Activated CD4-positive, alpha-beta memory T cell treated with anti-CD3 and anti-CD28 coated beads for 36 hours (primary cell): ENCODE data around the gene GNAZ. TPM values are rescaled to one million over a fixed set of nuclear protein-coding genes. Genes with fewer than 3 reads are reported as not detected.

ENCODE experiments used
- CTCF ChIA-PET: fragments of 350-600 bp; sonication (Branson Sonifier 250); formaldehyde crosslinking; loops from one replicate; lab custom pipeline; 2021; ENCODE audit warnings: antibody characterized with exemption, inconsistent platforms; lab: Charles Lee
- POLR2A ChIA-PET: fragments of 350-600 bp; sonication (Branson Sonifier 250); formaldehyde crosslinking; loops from one replicate; lab custom pipeline; 2021; ENCODE audit warnings: antibody characterized with exemption; lab: Charles Lee
- DNase-seq: peaks from one replicate; pipeline ENCODE4 v3.0.0-alpha.2; 2020
- H3K27ac Mint-ChIP-seq: one replicate; pipeline ENCODE4 v1.8.0; 2021; ENCODE audit warnings: mixed read lengths
- H3K27me3 Mint-ChIP-seq: one replicate; pipeline ENCODE4 v1.8.0; 2021; ENCODE audit warnings: mixed read lengths
- H3K36me3 Mint-ChIP-seq: one replicate; pipeline ENCODE4 v1.8.0; 2021; ENCODE audit warnings: mixed read lengths
- H3K4me1 Mint-ChIP-seq: one replicate; pipeline ENCODE4 v1.8.0; 2021; ENCODE audit warnings: low read depth, mixed read lengths
- H3K4me3 Mint-ChIP-seq: one replicate; pipeline ENCODE4 v1.8.0; 2021; ENCODE audit warnings: mild to moderate bottlenecking, mixed read lengths
- H3K9me3 Mint-ChIP-seq: one replicate; pipeline ENCODE4 v1.8.0; 2021; ENCODE audit warnings: mixed read lengths
- intact Hi-C: fragments of 100-400 bp; cut with micrococcal nuclease; formaldehyde crosslinking; loops from one replicate; pipeline ENCODE4 v1.15.1; 2023
- total RNA-seq, 2 experiments: library from RNA; stranded (reverse); gene quantifications; one replicate each; pipeline ENCODE4 v1.2.3, GENCODE V29; 2021

The GNAZ gene
- total RNA-seq, 2 experiments from 2014 or later: 1.6 to 2.2 TPM

- CTCF ChIA-PET: no interaction called here
- Mint-ChIP-seq H3K9me3 (no peaks in the 10 kb centered on the region), H3K4me3 (no peak overlapping the region), H3K36me3 (no peaks in the 10 kb centered on the region), H3K4me1 (no peaks in the 10 kb centered on the region), H3K27ac (no peak overlapping the region), H3K27me3 (no peaks in the 10 kb centered on the region)
- no peak for DNase-seq
- intact Hi-C loops: no loop called here
- POLR2A ChIA-PET: no interaction called here
These were observed 27.3 kb downstream of the GNAZ start for GRCh38 chr22:23097412-23098229.

- Mint-ChIP-seq H3K4me3 (no peak overlapping the region), H3K9me3 (no peaks in the 10 kb centered on the region), H3K4me1 (no peaks in the 10 kb centered on the region), H3K27ac (no peak overlapping the region), H3K36me3 (no peaks in the 10 kb centered on the region), H3K27me3 (no peaks in the 10 kb centered on the region)
- DNase-seq: no peak
- intact Hi-C loops: no loop called here
- ChIA-PET POLR2A (no interaction called here), CTCF (no interaction called here)
These were observed 27.9 kb downstream of the GNAZ start for GRCh38 chr22:23098230-23098705.

GRCh38 chr22:23098718-23099530 is 28.6 kb downstream of the GNAZ start:
- no peaks in the 10 kb centered on the region for H3K9me3 Mint-ChIP-seq
- H3K4me3 Mint-ChIP-seq: no peak overlapping the region
- intact Hi-C loops: no loop called here
- no peaks in the 10 kb centered on the region for H3K27me3 Mint-ChIP-seq
- H3K4me1 Mint-ChIP-seq: no peaks in the 10 kb centered on the region
- H3K27ac Mint-ChIP-seq: no peak overlapping the region
- H3K36me3 Mint-ChIP-seq: no peaks in the 10 kb centered on the region
- no peak for DNase-seq
- ChIA-PET CTCF (interaction anchor here (0.7 kb wide), 1 partner anchor 142 kb away, joined by 4 read pairs; no protein-coding TSS in a partner anchor), POLR2A (no interaction called here)

GRCh38 chr22:23099531-23099804 is 29.1 kb downstream of the GNAZ start:
- Mint-ChIP-seq H3K4me3 (no peak overlapping the region), H3K9me3 (no peaks in the 10 kb centered on the region), H3K27me3 (no peaks in the 10 kb centered on the region), H3K27ac (no peak overlapping the region), H3K36me3 (no peaks in the 10 kb centered on the region), H3K4me1 (no peaks in the 10 kb centered on the region)
- POLR2A ChIA-PET: no interaction called here
- CTCF ChIA-PET: interaction anchor here (0.7 kb wide), 1 partner anchor 142 kb away, joined by 4 read pairs; no protein-coding TSS in a partner anchor
- intact Hi-C loops: no loop called here
- DNase-seq: no peak

- Mint-ChIP-seq H3K4me1 (no peaks in the 10 kb centered on the region), H3K4me3 (no peak overlapping the region), H3K27me3 (no peaks in the 10 kb centered on the region), H3K36me3 (no peaks in the 10 kb centered on the region), H3K9me3 (no peaks in the 10 kb centered on the region), H3K27ac (no peak overlapping the region)
- no peak for DNase-seq
- intact Hi-C loops: no loop called here
- CTCF ChIA-PET: interaction anchor here (1.2 kb wide), 1 partner anchor 330 kb away, joined by 3 read pairs; no protein-coding TSS in a partner anchor
- POLR2A ChIA-PET: no interaction called here
These were observed 29.9 kb downstream of the GNAZ start for GRCh38 chr22:23100124-23100801.

GRCh38 chr22:23101524-23101923 is 31.2 kb downstream of the GNAZ start:
- ChIA-PET POLR2A (no interaction called here), CTCF (interaction anchor here (1.0 to 1.2 kb wide), 2 partner anchors 180 to 331 kb away, joined by 3 read pairs; no protein-coding TSS in a partner anchor)
- no peak overlapping the region for H3K27ac Mint-ChIP-seq
- H3K9me3 Mint-ChIP-seq: no peaks in the 10 kb centered on the region
- no peak overlapping the region for H3K4me3 Mint-ChIP-seq
- DNase-seq: no peak
- no peaks in the 10 kb centered on the region for H3K27me3 Mint-ChIP-seq
- H3K4me1 Mint-ChIP-seq: no peaks in the 10 kb centered on the region
- H3K36me3 Mint-ChIP-seq: no peaks in the 10 kb centered on the region
- intact Hi-C loops: no loop called here

DNA sequence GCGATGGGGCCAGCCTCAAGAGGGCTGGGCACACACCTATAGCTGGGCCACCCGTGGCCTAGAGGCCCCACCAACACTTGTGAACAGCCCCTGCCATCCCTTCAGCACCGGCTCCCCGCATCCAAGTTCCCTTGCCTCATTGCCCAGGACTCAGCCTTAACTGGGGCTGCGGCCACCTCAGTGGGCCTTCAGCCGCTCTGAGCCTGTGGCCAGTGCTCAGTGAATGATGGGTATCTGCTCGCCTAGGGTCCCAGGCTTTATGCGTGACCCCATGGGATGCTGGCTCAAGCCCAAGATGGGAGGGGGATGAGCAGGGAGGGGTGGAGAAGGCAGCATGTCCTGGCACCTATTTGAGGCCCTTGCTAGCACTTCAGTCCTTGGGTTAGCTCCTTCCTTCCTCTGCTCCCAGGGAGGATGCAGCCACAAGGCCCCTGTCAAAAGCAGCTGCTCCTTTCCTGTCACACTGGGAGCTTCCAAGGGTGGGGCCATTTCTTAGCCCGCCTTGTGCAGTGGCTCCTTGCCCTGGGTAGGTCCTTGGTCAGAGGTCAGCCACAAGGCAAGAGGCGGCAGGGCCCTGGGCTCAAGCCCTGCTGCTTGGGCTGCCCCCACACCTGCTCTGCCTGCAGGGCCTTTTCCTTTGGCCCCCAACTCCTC is 31.8 kb downstream of the GNAZ start:
- no peak for DNase-seq
- ChIA-PET CTCF (interaction anchor here (1.0 kb wide), 1 partner anchor 180 kb away, joined by 3 read pairs; no protein-coding TSS in a partner anchor), POLR2A (no interaction called here)
- intact Hi-C loops: no loop called here
- H3K4me1 Mint-ChIP-seq: no peaks in the 10 kb centered on the region
- H3K27ac Mint-ChIP-seq: no peak overlapping the region
- H3K4me3 Mint-ChIP-seq: no peak overlapping the region
- no peaks in the 10 kb centered on the region for H3K36me3 Mint-ChIP-seq
- no peaks in the 10 kb centered on the region for H3K27me3 Mint-ChIP-seq
- no peaks in the 10 kb centered on the region for H3K9me3 Mint-ChIP-seq

GRCh38 chr22:23102776-23103175 is 32.5 kb downstream of the GNAZ start:
- CTCF ChIA-PET: no interaction called here
- Mint-ChIP-seq H3K9me3 (no peaks in the 10 kb centered on the region), H3K4me1 (no peaks in the 10 kb centered on the region), H3K27me3 (no peaks in the 10 kb centered on the region), H3K4me3 (no peak overlapping the region), H3K27ac (no peak overlapping the region), H3K36me3 (no peaks in the 10 kb centered on the region)
- no peak for DNase-seq
- POLR2A ChIA-PET: no interaction called here
- intact Hi-C loops: no loop called here

DNA sequence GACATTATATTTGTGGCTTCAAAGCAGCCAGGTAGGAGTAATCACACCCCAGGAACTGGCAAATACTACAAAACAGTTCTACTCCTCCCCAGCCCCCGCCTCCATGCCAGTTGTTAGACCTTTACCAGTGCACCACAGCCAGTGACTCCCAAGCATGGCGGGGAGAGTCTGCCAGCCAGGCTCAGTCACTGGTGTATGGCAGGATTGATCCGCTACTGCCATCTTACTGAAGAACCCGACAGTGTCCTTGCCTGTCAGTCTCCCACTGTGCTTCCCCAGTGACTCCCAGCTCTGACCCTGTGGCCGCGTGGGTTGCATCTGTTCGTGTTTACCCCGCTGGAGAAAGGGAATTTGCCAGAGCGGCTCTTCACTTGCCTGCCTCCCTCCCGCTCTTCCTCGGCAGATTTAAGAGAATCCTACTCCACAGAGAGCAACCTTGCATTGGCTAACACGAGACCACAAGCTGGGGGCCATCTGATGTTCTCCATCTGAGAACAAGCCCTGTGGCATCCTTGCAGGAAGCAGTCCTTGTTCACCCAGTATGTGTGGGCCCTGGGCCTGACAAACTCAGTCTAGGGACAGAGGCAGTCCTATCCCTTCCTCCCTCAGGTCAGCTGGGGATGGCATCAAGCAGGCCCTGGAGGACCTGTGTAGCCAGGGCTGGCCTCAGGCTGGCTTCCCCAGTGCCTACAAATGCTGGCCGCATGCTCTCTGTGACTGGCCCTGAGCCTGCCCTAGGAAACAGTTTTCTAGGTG is 33.1 kb downstream of the GNAZ start:
- ChIA-PET POLR2A (interaction anchor here (1.1 kb wide), 1 partner anchor 8 kb away, joined by 3 read pairs; no protein-coding TSS in a partner anchor), CTCF (no interaction called here)
- intact Hi-C loops: no loop called here
- Mint-ChIP-seq H3K36me3 (no peaks in the 10 kb centered on the region), H3K9me3 (no peaks in the 10 kb centered on the region), H3K27me3 (no peaks in the 10 kb centered on the region), H3K4me3 (no peak overlapping the region), H3K4me1 (no peaks in the 10 kb centered on the region), H3K27ac (no peak overlapping the region)
- no peak for DNase-seq

DNA sequence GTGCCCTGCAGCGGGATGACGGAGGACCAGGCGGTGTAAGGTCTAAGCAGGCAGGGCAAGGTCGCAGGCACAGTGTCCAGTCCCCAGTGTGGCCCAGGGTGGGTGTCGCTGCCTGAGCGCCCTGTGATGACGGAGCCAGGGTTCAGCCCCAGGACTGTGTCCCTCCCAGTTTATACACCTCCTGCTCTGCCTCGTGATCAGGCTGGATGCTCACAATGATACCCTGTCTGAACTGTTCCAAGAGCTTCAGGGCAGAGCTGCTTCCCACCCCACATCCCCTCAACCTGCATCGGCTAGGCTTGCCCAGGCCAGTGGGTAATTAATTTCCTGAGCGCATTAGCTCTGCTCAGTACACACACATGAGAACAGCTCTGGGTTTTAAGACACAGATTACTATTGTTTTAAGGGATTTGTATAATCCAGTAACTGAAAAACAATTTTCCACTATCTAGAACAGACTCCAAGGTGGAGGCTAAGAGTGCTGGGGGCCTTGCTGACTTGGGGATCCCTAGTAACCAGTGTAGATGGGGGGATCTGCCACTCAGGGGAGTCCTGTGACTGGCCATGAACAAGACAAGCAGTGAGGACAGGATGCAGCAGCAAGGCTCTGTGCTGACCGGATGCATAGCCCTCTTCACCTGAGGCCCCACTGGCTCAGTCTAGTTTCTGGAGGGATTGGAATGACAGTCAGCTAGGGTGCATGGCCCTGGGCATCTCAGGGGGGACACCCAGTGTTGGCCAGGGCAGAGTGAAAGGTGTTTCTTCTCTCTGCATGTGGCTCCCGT is 34.1 kb downstream of the GNAZ start:
- H3K27ac Mint-ChIP-seq: no peak overlapping the region
- intact Hi-C loops: no loop called here

More for the DNA sequence above, 34.1 kb downstream of the GNAZ start:
- Mint-ChIP-seq H3K4me3 (no peak overlapping the region), H3K9me3 (no peaks in the 10 kb centered on the region), H3K36me3 (no peaks in the 10 kb centered on the region), H3K27me3 (no peaks in the 10 kb centered on the region), H3K4me1 (no peaks in the 10 kb centered on the region)
- ChIA-PET POLR2A (interaction anchor here (1.1 kb wide), 1 partner anchor 9 kb away, joined by 3 read pairs; no protein-coding TSS in a partner anchor), CTCF (interaction anchor here (1.4 kb wide), 1 partner anchor 149 kb away, joined by 4 read pairs; no protein-coding TSS in a partner anchor)
- no peak for DNase-seq
